HCT116 (cell line): Measurements from ENCODE around the gene RPL27. TPM values are rescaled to one million over a fixed set of nuclear protein-coding genes. Genes with fewer than 3 reads are reported as not detected.
"Not testable (repeated sequence)": the region's sequence is repeated elsewhere in the genome, so short reads cannot be mapped to it uniquely, and the experiment has no call there.

ENCODE experiments used
- ATAC-seq: fragments of 200-7000 bp; cut with Tn5 transposase; 2 replicates; pipeline ENCODE4 v1.9.1; 2020; ENCODE audit warnings: mild to moderate bottlenecking, moderate library complexity
- BruUV-seq: library from RNA; stranded (reverse); fragments of 400-500 nt; replicated peaks from 2 replicates; lab custom pipeline; 2021; lab: Mats Ljungman, UMichigan
- CTCF ChIA-PET: fragments of 300-600 bp; sonication (Branson Sonifier 250); formaldehyde crosslinking; loops from one replicate; lab custom pipeline; 2021; ENCODE audit warnings: antibody characterized with exemption; lab: Charles Lee
- POLR2A ChIA-PET: fragments of 300-600, 350-600 bp; sonication (Branson Sonifier 250); formaldehyde crosslinking; loops from one replicate; lab custom pipeline; 2021; ENCODE audit warnings: antibody characterized with exemption; lab: Charles Lee
- RAD21 ChIA-PET, 2 experiments: fragments of 300-600 bp; sonication (Branson Sonifier 250); formaldehyde crosslinking; loops; one replicate each; lab custom pipeline; 2023; ENCODE audit warnings: low total read pairs in 2 of 2; ENCODE audit not compliant: uncharacterized antibody in 2 of 2, unreplicated experiment in 2 of 2, low non-redundant PET in 1 of 2; lab: Charles Lee
- DNase-seq: peaks from one replicate; pipeline ENCODE4 v3.0.0-alpha.2; 2010; ENCODE audit warnings: low read depth, low spot score
- H2AFZ ChIP-seq: fragments of 200-600 bp; shearing (Covaris generic), sonication (generic); 2 replicates; pipeline ENCODE4 v1.6.1; 2017; ENCODE audit warnings: low read depth, mixed run types, mixed read lengths, antibody characterized with exemption, low read length; ENCODE audit not compliant: poor library complexity, severe bottlenecking
- H3K27ac ChIP-seq: 2 replicates; pipeline ENCODE4 v1.5.1; 2012; ENCODE audit warnings: low read depth, low read length
- H3K27me3 ChIP-seq: fragments of 200-600 bp; sonication (generic); 2 replicates; pipeline ENCODE4 v1.6.1; 2016; ENCODE audit warnings: mixed run types, low read length, mixed read lengths; ENCODE audit not compliant: insufficient read depth
- H3K36me3 ChIP-seq, 2 experiments: fragments of 200-500 bp in 1 of 2; fragments of 200-600 bp in 1 of 2; sonication (Bioruptor generic) in 1 of 2; sonication (generic) in 1 of 2; 2 replicates each; pipeline versions ENCODE4 v1.5.1 to v1.6.1; 2014 to 2016; ENCODE audit warnings: low read length in 2 of 2, inconsistent platforms in 1 of 2, mixed read lengths in 1 of 2, mixed run types in 1 of 2; ENCODE audit not compliant: insufficient read depth in 2 of 2, control insufficient read depth in 1 of 2
- H3K4me1 ChIP-seq, 2 experiments: fragments of 200-600 bp in 1 of 2; sonication (generic) in 1 of 2; 2 replicates each; pipeline versions ENCODE4 v1.5.1 to v1.6.1; 2012 to 2017; ENCODE audit warnings: low read length in 2 of 2, inconsistent platforms in 1 of 2, mild to moderate bottlenecking in 1 of 2, mixed read lengths in 1 of 2, mixed run types in 1 of 2, moderate library complexity in 1 of 2; ENCODE audit not compliant: insufficient read depth in 2 of 2, control insufficient read depth in 1 of 2
- H3K4me2 ChIP-seq: fragments of 200-600 bp; sonication (generic); 2 replicates; pipeline ENCODE4 v1.6.1; 2017; ENCODE audit warnings: mixed run types, low read length, mixed read lengths
- H3K4me3 ChIP-seq, 2 experiments: fragments of 200-600 bp in 1 of 2; sonication (generic) in 1 of 2; replicated peaks in 1 of 2; 2 replicates each; pipeline ENCODE4 v1.5.1; 2011 to 2016; ENCODE audit warnings: low read length in 2 of 2, control low read depth in 1 of 2, low read depth in 1 of 2, mild to moderate bottlenecking in 1 of 2, mixed read lengths in 1 of 2, mixed run types in 1 of 2
- H3K79me2 ChIP-seq: fragments of 200-600 bp; sonication (generic); 2 replicates; pipeline ENCODE4 v1.6.1; 2017; ENCODE audit warnings: mild to moderate bottlenecking, mixed run types, low read length, moderate library complexity, mixed read lengths; ENCODE audit not compliant: insufficient read depth
- H3K9ac ChIP-seq: fragments of 200-600 bp; sonication (generic); 2 replicates; pipeline ENCODE4 v1.6.1; 2016; ENCODE audit warnings: low read length, mixed read lengths
- H3K9me2 ChIP-seq: fragments of 200-600 bp; sonication (generic), shearing (Covaris generic); 2 replicates; pipeline ENCODE4 v1.6.1; 2017; ENCODE audit warnings: mixed run types, mild to moderate bottlenecking, moderate library complexity; ENCODE audit not compliant: insufficient read depth
- H3K9me3 ChIP-seq, 2 experiments: fragments of 200-500 bp in 1 of 2; fragments of 200-600 bp in 1 of 2; sonication (Bioruptor generic) in 1 of 2; sonication (generic) in 1 of 2; 2 replicates each; pipeline ENCODE4 v1.6.1; 2014 to 2017; ENCODE audit warnings: low read length in 2 of 2, mixed read lengths in 2 of 2, inconsistent platforms in 1 of 2, low read depth in 1 of 2, mild to moderate bottlenecking in 1 of 2, mixed run types in 1 of 2, moderate library complexity in 1 of 2; ENCODE audit not compliant: control insufficient read depth in 1 of 2, insufficient read depth in 1 of 2
- H4K20me1 ChIP-seq: fragments of 200-600 bp; sonication (generic), shearing (Covaris generic); 2 replicates; pipeline ENCODE4 v1.6.1; 2017; ENCODE audit warnings: mixed run types, mild to moderate bottlenecking, moderate library complexity; ENCODE audit not compliant: insufficient read depth
- ATF3 ChIP-seq: IDR thresholded peaks from 2 replicates; pipeline ENCODE4 v1.6.1; 2012
- CEBPB ChIP-seq: IDR thresholded peaks from 2 replicates; pipeline ENCODE4 v1.6.1; 2012; ENCODE audit warnings: low read depth
- CTCF ChIP-seq, 3 experiments: fragments of 200-600 bp in 1 of 3; sonication (generic) in 1 of 3; IDR thresholded peaks in 2 of 3; conservative IDR thresholded peaks in 1 of 3; 2 replicates each; pipeline ENCODE4 v1.5.1; 2012 to 2017; ENCODE audit warnings: low read depth in 2 of 3, low read length in 2 of 3, antibody characterized with exemption in 1 of 3, borderline replicate concordance in 1 of 3, control low read depth in 1 of 3, mild to moderate bottlenecking in 1 of 3, mixed read lengths in 1 of 3, mixed run types in 1 of 3, moderate library complexity in 1 of 3; ENCODE audit not compliant: insufficient read depth in 1 of 3
- EZH2 ChIP-seq: fragments of 200-600 bp; sonication (generic); IDR thresholded peaks from 2 replicates; pipeline ENCODE4 v1.6.1; 2017; ENCODE audit warnings: antibody characterized with exemption, mixed run types
- EZH2phosphoT487 ChIP-seq: fragments of 200-600 bp; IDR thresholded peaks from 2 replicates; pipeline ENCODE4 v1.6.1; 2018; ENCODE audit warnings: antibody characterized with exemption, borderline replicate concordance
- FOSL1 ChIP-seq: IDR thresholded peaks from 2 replicates; pipeline ENCODE4 v1.6.1; 2012; ENCODE audit warnings: low read depth
- POLR2AphosphoS5 ChIP-seq: IDR thresholded peaks from 2 replicates; pipeline ENCODE4 v1.6.1; 2011; ENCODE audit warnings: mild to moderate bottlenecking, low read depth, low read length, moderate library complexity
- RAD21 ChIP-seq: IDR thresholded peaks from 2 replicates; pipeline ENCODE4 v1.6.1; 2012; ENCODE audit warnings: low read depth, mild to moderate bottlenecking
- SIN3A ChIP-seq: IDR thresholded peaks from 2 replicates; pipeline ENCODE4 v1.6.1; 2012; ENCODE audit warnings: low read depth
- SP1 ChIP-seq: IDR thresholded peaks from 2 replicates; pipeline ENCODE4 v1.6.1; 2012; ENCODE audit warnings: low read depth
- ZNF274 ChIP-seq: fragments of 200-500 bp; sonication (Bioruptor generic); IDR thresholded peaks from 2 replicates; pipeline ENCODE4 v1.6.1; 2014; ENCODE audit warnings: mild to moderate bottlenecking, low read depth, low read length, inconsistent platforms
- intact Hi-C: fragments of 100-400 bp; cut with micrococcal nuclease; formaldehyde crosslinking; loops from 2 replicates; pipeline ENCODE4 v1.10.0; 2022
- total RNA-seq: library from RNA; stranded (reverse); gene quantifications from one replicate; pipeline ENCODE4 v1.2.1, GENCODE V29; 2021; ENCODE audit not compliant: unreplicated experiment
- TF ChIP-seq, protein P1 (sequence below): IDR thresholded peaks from 2 replicates; pipeline ENCODE4 v1.6.1; 2012
- TF ChIP-seq, protein P2 (sequence below): IDR thresholded peaks from 2 replicates; pipeline ENCODE4 v1.6.1; 2011; ENCODE audit warnings: mild to moderate bottlenecking, low read length, moderate library complexity; ENCODE audit not compliant: insufficient replicate concordance; ENCODE audit errors: extremely low read depth

RPL27 gene
- total RNA-seq, 1 experiment from 2014 or later: 1,295 TPM

DNA sequence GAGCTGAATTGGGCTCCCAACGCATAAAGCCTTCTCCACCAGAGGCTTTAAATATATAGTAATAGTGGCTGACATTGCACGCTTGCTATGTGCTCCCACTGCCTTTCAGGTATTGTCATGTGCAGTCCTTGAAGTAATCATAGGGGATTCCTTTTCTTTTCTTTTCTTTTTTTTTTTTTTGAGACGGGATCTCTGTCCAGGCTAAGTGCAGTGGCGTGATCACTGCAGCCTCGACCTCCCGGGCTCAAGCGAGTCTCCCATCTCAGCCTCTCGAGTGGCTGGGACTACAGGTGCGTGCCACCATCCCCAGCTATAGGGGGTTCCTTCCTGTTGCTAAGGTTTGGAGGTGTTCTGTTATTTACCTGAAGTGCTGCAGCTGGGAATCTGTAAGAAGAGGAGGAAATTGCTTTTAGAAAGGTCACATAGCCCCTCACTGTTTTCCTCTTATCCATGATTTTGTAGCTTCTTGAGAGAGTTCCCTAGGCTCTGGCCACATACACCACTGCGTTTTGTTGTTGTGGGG, 845 bp downstream of the RPL27 start:
- POLR2A ChIA-PET: interaction anchor here (1.4 to 2.4 kb wide), 4 partner anchors 9 to 369 kb away, joined by 4 to 38 read pairs (median 13); partner anchors contain the start of genes BECN1, IFI35, RND2 and VAT1
- Histone ChIP-seq H3K4me3 (peak overlapping the region; percentile 97 to 99), H3K27ac (peak overlapping the region; percentile 92), H3K9ac (peak overlapping the region; percentile 99), H4K20me1 (no peaks in the 10 kb centered on the region), H3K4me2 (peak overlapping the region; percentile 98), H3K27me3 (no peaks in the 10 kb centered on the region), H2AFZ (no peak overlapping the region), H3K36me3 (peaks cover 14 to 32% of the 10 kb centered on the region in 2 experiments), H3K9me3 (no peaks in the 10 kb centered on the region), H3K4me1 (peaks cover 13 to 56% of the 10 kb centered on the region in 2 experiments), H3K79me2 (peaks cover 41% of the 10 kb centered on the region), H3K9me2 (no peaks in the 10 kb centered on the region)
- no TSS peak for BruUV-seq
- DNase-seq (no peak), ATAC-seq (no peak)
- TF ChIP-seq SIN3A (no peak), EZH2 (no peak), CEBPB (no peak), ATF3 (no peak), POLR2AphosphoS5 (no peak; the same call in 1 of the 2 replicates), EZH2phosphoT487 (no peak), SP1 (no peak), ZNF274 (no peak), FOSL1 (no peak), CTCF (IDR thresholded peaks at IDR 0.05 in 2 of 3, conservative IDR thresholded peaks at IDR 0.05 in 1 of 3; ENCODE audit: borderline replicate concordance in 1 of 3, insufficient read depth in 1 of 3, low read depth in 2 of 3, low read length in 2 of 3) (no peak), RAD21 (no peak)
- TF ChIP-seq, protein P1, sequence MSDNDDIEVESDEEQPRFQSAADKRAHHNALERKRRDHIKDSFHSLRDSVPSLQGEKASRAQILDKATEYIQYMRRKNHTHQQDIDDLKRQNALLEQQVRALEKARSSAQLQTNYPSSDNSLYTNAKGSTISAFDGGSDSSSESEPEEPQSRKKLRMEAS: no peak
- TF ChIP-seq, protein P2, sequence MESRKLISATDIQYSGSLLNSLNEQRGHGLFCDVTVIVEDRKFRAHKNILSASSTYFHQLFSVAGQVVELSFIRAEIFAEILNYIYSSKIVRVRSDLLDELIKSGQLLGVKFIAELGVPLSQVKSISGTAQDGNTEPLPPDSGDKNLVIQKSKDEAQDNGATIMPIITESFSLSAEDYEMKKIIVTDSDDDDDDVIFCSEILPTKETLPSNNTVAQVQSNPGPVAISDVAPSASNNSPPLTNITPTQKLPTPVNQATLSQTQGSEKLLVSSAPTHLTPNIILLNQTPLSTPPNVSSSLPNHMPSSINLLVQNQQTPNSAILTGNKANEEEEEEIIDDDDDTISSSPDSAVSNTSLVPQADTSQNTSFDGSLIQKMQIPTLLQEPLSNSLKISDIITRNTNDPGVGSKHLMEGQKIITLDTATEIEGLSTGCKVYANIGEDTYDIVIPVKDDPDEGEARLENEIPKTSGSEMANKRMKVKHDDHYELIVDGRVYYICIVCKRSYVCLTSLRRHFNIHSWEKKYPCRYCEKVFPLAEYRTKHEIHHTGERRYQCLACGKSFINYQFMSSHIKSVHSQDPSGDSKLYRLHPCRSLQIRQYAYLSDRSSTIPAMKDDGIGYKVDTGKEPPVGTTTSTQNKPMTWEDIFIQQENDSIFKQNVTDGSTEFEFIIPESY: no peak
- RAD21 ChIA-PET: no interaction called here
- intact Hi-C loops: no loop called here
- CTCF ChIA-PET: interaction anchor here (1.7 kb wide), 1 partner anchor 25 kb away, joined by 12 read pairs; the partner anchor contains the start of gene RND2

DNA sequence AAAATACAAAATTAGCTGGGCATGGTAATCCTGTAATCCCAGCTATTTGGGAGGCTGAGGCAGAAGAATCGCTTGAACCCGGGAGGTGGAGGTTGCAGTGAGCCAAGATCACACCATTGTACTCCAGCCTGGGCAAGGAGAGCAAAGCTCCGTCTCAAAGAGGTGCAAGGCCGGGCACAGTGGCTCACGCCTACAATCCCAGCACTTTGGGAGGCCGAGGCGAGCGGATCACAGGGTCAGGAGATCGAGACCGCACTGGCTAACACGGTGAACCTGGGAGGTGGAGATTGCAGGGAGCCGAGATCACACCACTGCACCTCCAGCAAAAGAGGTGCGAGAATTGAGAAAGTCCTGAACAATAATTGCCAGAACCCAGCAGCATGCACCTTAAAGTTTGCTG, 2.7 kb downstream of the RPL27 start:
- H3K4me3 ChIP-seq, H3K9me2 ChIP-seq, H3K27me3 ChIP-seq, CTCF ChIA-PET, intact Hi-C loops, BruUV-seq, RAD21 ChIA-PET, ATAC-seq, H2AFZ ChIP-seq, H4K20me1 ChIP-seq, DNase-seq, POLR2A ChIA-PET, H3K9ac ChIP-seq, H3K9me3 ChIP-seq: not testable (repeated sequence)
- peak overlapping the region; percentile 55 for H3K27ac ChIP-seq
- peaks cover 41% of the 10 kb centered on the region for H3K79me2 ChIP-seq
- peak overlapping the region; percentile 25; the same call in 1 of the 2 replicates for H3K4me2 ChIP-seq
- peaks cover 14 to 32% of the 10 kb centered on the region in 2 experiments for H3K36me3 ChIP-seq
- H3K4me1 ChIP-seq: peaks cover 13 to 73% of the 10 kb centered on the region in 2 experiments
